Activated CD4-positive, alpha-beta T cell treated with anti-CD3 and anti-CD28 coated beads, Interleukin-2, Interleukin-6, amounts not matched to agents 100 ng/mL and 50 ng/mL, durations not matched to agents 16 hours and 8 hours (primary cell): ENCODE results near the gene CDKAL1.
"Not testable (repeated sequence)": the region's sequence is repeated elsewhere in the genome, so short reads cannot be mapped to it uniquely, and the experiment has no call there.

ENCODE experiments used
- DNase-seq: peaks from one replicate; pipeline ENCODE4 v3.0.0-alpha.2; 2020

Gene CDKAL1

DNA sequence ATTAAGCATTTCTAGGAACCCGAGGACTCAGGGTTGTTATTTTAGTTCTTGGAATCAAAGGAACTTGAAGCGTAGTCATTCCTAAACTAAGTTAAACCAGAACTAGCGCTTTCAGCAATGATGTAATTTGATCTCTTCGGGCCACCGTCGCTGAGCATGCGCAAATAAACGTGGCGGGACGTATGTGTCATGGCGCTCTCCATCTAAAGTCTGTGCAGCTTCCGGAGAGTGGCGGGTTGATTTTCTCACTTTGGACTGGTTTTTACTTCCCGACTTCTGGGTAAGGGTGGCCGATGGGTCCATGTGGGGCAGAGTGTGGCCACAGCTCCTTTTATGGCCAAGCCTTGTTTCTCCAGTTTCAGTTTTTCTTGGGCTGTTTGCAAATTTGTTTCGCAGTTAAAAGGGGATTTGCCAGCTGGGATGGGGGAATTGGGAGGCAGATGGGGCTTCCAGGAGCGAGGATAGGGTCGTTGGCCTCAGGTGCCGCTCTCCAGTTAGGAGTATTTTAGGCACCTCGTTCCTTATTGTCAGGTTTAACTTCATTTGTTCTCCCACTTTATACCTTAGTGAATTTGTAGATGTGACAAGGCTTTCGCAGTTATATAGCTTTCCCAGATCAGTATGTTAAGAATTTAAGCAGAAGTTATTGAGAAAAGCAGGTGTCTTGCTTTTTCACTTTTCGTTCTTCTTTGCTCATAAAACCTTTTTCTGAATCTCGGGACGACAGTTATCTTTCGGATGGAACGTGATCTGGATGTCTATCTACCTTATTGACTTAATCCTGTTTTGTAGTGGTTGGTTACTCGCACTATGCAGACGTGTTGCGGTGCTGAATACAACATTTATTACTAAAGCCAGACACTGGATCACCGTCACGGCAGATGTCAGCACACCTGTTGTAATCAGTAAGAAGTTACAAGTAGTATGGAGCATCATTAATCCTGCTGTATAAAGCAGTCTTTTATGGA, at the start of gene CDKAL1:
Gene CDKAL1, plus strand, starts transcription at position 163 of the 968 bp plus-strand sequence. CDS start 11,894 bp downstream, outside the sequence.
- DNase-seq = peak; percentile 96

DNA sequence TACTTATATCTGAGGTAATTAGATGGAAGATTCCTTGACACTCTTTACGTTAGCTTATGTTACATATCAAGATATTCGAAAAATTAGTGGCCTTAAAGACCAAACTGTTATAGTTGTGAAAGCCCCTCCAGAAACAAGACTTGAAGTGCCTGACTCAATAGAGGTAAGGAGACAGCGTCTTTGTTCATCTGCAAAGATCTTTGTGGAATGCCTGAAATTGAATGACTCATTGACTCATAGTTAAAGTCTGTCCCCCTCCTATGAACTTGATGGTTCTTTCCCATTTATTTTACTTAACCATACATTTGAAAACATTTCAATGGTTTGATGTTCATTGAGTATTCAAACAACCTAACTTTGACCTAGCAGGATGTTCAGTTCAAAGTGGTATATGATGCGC, 47.6 kb upstream of the CDKAL1 start:
- DNase-seq = no peak

DNA sequence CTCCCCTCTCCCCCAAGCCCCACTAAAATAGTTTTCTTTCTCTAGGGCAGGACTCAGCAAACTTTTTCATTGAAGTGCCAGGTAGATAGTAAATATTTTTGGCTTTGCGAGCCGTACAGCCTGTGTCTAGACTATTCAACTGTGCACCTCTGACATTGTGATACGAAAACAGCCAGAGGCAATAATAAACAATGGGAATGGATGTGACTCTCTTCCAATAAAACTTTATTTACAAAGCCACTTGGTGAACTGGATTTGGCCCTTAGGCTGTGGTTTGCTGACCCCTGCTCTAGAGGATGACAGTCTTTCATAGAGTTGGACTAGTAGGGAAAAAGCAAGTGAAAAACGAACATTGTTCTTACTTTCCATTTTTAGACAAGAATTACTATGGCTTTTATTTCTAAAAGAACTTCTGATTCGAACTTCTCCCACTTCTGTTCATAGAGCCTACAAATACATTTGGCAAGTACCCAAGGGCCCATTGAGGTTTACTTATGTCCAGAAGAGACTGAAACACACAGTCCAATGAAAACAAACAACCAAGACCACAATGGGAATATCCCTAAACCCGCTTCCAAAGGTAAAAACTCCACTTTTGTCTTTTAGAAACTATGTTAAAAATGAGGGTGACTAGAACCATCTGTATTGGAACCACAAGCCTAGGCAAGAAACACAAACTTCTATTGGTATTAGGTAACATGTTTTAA, 46.4 kb upstream of the CDKAL1 start:
- no peak for DNase-seq

DNA sequence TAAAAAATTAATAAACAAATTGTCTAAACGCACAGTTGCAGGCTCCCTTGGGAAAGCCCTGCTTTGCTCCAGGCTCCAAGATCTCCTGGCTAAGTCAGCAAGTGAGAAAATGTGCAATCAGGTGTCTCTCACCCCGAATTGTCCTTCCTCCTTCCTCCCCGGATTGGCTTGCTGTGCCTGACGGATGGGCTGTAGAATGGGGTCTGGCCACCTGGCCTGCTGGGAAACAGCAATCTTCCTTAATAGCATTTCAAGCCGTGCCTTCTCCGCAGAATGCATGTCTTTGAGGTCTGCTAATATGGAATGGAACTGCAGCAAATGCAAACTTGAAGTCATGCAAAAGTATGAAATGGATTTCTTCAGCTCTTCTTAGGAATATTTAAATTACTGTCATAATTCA, 43.7 kb upstream of the CDKAL1 start:
- DNase-seq = no peak

DNA sequence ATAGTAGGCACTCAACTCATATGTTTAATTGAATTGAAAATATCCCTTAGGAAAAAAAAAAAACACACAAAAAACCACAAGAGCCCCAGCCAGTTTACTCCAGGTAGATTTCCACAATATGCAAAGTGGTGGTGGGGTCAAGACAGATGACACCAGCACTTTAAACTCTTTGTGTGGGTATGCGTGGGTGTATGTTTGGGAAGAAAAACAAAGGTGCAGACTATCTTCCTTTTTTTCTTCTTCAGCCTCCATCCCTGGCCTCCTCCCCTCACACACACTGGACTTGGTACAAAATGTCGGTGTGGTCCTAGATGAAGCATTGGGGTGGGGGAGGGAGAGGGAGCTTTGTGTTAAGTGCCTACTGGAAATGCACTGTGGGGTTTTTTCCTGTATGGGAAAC, 42.2 kb upstream of the CDKAL1 start:
- DNase-seq = no peak

DNA sequence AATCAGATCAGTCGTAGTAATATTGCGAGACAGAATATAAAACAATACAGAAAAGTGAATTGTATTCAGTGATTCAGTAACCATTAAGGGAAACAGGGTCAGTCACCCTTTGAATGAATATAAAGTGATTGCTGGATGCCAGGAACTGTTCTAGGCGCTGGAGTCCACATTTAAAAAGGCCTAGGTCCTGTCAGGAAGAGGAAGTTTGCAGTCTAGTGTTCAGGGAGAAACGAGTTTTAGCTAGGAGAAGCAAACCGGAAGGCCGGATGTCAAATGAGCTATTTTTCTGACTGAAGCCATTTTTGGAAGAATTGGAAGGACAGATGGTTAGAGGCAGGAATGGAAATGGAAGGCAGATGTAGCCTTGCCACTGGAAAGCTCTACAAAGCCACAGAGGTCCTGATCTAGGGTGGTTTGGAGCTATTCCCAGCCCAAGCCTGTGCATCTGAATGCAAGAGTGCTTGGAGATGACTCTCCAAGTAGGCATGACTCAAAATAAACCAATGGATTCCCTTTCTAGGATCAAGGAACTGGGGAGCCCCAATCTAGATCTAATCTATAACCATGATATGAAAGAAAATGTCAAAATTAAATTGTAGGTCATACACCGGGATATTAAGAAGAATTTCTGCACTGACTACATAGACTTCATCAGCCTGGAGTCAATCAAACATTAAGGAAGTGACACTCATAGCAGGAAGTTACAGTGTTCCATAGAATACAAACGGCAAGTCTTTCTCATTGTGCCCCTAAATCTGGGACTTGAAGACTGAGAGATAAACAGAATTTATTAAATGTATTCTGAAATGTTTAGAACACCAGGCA, 36.8 kb upstream of the CDKAL1 start:
- DNase-seq = no peak

DNA sequence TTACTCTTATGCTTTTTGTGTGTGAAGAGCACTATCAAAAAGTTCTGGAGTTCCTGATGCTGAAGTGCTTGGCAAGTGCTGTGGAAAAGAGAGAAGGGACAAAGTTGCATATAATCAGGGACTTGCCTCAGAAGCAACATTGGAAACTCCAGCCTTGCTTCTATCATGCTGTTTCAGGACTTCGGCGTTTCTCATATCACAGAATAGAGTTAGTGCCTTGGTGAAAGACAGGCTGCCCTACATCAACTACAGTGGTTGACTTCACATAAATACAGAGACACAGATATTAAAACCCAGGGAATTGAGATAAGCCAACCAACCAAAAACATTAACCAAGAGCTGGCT, 36.2 kb upstream of the CDKAL1 start:
- DNase-seq = no peak

DNA sequence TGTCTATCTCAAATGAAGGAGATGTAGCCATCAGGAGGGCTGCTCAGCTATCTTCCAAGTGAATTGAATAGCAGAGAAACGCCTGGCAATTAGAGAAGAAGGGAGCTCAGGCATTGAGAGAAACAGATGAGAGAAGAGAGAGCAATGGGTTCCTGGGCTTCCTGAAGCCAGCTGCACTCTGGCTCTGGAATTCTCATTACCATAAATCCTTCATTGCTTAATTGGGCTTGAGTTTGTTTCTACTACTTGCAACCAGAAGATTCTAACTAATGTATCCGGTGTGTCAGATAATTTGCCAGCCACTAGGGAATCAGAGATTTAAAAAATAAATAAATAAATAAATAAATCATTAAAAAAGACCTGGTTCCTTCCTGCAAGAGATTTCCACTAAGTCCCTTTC, 25.0 kb upstream of the CDKAL1 start:
- no peak for DNase-seq

DNA sequence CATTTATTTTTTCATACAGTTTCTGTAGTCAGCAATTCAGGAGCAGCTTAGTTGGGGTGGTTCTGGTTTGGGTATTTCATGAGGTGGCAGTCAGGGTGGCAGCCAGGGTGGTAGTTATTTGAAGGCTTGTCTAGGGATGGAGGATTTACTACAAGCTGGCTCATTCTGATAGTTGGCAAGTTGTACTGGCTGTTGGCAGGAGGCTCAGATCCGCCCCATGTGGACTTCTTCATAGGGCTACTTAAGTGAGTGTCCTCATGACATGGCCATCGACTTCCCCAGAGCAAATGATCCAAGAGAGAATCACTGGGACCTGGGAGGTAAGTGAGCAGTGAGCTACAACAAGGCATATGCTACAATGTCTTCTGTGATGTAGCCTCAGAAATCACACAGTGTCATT, 22.4 kb upstream of the CDKAL1 start:
- DNase-seq = no peak

DNA sequence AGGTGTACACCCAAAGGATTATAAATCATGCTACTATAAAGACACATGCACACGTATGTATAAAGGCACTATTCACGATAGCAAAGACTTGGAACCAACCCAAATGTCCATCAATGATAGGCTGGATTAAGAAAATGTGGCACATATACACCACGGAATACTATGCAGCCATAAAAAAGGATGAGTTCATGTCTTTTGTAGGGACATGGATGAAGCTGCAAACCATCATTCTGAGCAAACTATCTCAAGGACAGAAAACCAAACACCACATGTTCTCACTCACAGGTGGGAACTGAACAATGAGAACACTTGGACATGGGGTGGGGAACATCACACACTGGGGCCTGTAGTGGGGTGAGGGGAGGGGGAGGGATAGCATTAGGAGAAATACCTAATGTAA, 9.0 kb upstream of the CDKAL1 start:
- not testable (repeated sequence) for DNase-seq

DNA sequence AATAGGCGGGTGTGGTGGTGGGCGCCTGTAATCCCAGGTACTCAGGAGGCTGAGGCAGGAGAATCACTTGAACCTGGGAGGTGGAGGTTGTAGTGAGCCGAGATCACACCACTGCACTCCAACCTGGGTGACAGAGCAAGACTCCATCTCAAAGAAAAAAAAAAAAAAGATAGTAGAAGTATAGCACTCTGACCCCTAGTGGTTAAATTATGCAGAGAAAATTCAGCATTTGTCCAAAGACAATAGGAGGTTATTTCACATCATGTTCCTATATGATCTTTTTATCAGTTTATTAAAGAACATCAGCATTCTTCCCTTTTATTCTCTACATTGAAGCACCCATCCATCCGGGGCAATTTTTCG, 5.2 kb upstream of the CDKAL1 start:
- DNase-seq = peak; percentile 57

DNA sequence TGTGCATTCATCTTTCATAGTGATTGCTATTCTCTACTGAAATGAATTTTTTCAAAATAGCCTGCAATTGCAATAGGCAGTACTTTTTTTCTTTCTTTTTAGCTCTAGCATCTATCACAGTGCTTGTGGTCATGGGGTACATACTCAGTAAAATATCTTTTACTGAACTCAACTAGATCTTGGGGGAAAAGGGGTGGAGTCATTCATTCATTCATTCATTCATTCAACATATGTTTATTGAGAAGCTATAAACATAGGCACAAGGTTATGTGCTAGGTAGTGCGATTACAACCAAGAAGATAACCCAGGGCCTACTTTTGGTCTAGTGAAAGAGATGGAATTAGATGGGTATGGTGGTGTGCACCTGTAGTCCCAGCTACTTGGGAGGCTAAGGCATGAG, 1.4 kb upstream of the CDKAL1 start:
- DNase-seq = no peak

DNA sequence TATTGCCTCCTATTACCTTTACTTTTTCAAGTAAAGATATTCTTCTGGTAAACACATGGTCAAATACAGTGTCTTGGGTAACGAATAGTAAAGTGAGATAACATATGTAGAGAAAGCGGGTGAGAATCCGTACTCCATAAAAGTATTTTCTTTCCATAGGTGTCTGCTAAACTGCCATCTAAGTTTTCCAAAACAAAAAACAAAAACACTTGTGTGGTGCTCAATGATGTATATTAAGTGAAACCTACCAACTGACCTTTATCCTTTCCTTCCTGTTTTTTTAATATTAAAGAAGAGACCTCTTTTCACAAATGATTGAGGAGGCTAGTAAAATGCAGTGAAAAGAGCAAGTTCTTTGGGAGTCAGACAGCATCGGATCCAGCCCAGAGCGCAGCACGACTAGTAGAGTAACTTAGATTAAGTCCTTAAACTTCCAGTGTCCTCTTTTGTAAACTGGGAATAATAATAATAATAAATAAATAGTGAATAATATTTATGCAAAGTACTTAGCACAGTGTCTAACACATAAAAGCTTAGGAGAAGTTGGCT, 437 bp upstream of the CDKAL1 start:
- no peak for DNase-seq

DNA sequence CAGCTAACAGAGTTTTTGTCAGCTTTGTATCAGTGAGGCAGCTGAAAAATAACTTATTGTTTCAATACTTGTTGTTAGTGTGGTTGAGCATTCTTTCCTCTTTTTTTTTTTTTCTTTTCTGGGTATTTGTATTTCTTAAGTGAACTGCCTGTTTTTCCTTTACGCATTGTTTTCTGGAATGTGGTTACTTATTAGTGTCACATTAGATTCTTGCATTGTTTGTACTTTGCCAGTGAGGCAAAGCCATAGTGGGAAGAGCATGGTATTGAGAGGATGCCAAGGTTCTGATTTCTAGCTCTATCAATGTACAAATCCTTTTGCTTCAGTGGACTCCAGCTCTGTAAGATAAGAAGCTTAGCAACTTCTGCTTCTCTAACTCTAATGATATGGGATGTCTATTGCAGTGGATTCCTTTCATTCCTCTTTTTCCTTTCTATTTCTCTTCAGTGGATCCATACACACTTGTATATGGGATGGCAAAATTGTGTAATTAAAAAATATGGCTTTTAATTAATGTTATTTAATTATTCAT, 3.9 kb downstream of the CDKAL1 start:
- DNase-seq = no peak

DNA sequence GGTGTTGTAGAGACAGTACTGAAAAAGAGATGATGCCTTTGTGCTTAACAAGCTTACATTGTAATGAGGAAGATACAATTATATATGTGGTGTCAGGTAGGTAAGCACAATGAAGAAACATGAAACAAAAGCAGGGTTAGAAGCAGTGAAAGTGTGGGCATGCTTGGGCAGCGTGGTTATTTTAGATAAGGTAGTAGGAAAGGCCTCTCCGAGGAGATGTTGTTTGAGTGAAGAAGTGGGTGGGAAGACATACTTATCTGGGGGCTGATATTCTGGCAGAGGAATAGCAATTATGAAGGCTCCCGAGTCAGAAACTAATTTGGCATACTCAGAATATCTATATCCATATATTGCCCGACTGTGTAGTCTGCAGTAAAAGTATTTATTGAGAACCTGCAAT, 4.7 kb downstream of the CDKAL1 start:
- no peak for DNase-seq

DNA sequence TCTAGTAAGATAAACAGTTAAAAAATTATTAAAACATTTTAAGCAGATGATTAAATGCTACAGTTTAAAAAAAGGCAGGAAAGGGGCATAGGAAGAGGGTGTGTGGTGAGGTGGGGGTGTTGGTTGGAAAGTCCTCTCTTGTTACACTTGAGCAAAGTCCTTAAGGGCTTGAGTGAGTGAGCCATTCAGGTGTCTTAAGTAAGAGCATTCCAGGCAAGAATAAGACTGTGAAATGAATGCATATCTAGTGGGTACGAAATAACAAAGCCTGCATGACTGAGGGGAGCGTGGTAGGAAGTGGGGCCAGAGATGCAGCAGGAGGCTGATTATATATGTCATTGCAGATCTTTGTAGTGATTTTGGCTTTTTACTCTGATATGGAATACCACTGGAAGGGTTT, 5.1 kb downstream of the CDKAL1 start:
- no peak for DNase-seq

DNA sequence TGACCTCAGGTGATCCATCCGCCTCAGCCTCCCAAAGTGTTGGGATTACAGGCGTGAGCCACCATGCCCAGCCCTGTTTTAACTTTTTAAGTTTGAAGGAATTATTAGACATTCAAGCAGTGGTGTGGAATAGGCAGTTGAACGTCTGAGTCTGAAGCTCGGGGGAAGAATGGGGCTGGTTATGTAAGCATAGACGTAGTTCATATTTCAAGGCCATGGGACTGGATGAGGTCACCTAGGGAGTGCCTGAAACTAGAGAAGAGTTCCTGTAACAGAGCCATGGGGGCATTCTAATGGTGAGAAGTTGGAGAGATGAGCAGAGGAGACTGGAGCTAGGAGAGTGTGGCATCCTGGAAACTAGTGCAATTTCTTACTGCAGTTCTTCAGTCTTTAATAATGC, 6.4 kb downstream of the CDKAL1 start:
- no peak for DNase-seq

DNA sequence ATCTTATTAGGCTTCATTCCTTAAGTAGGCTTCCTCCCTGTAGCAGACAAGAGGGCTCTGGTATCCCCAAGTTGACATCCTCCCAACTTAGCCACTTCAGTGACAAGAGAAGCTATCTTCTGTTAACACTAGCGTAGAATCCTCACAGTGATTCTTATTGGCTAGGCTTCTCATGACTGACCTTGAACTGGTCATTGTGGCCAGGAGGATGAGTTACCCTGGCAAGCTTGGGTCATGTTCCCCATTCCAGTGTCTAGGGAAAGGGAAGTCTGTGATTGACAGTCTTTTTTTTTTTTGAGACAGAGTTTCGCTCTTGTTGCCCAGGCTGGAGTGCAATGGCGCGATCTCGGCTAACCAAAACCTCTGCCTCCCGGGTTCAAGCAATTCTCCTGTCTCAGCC, 7.1 kb downstream of the CDKAL1 start:
- no peak for DNase-seq

DNA sequence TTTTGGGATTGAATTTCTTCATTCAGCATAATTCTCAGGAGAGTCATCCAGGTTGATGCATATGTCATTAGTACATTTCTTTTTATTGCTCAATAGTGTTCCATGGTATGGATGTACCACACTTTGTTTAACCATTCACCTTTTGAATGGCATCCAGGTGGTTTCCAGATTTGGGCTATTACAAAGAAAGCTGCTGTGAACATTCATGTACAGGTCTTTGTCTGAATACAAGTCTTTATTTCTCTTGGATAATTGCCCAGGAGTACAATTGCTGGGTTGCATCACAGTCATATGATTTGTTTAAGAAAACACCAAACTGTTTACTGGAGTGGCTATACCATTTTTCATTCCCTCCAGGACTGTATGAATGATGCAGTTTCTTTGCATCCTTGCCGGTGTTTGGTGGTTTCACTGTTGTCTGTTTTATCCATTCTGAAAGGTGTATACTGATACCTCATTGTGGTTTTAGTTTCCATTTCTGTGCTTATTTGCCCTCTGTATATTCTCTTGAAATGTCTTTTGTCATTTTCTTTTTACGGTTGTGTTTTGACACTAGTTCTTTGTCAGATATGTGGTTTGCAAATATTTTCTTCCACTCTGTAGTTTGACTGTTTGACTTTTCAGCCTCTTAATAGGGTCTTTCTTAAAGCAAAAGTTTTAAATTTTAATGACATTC, 8.8 kb downstream of the CDKAL1 start:
- DNase-seq = peak; percentile 78

DNA sequence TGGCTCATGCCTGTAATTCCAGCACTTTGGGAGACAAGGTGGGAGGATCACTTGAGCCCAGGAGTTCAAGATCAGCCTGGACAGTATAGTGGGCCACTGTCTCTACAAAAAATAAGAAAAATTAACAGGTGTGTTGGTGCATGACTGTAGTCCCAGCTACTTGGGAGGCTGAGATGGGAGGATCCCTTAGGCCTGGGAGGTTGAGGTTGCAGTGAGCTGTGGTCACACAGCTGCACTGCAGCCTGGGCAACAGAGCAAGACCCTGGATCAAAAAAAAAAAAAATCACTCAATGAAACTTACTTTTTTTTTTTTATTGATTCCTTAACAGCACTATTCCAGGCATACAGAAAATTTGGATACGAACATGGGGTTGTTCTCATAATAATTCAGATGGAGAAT, 14.0 kb downstream of the CDKAL1 start:
- no peak for DNase-seq

DNA sequence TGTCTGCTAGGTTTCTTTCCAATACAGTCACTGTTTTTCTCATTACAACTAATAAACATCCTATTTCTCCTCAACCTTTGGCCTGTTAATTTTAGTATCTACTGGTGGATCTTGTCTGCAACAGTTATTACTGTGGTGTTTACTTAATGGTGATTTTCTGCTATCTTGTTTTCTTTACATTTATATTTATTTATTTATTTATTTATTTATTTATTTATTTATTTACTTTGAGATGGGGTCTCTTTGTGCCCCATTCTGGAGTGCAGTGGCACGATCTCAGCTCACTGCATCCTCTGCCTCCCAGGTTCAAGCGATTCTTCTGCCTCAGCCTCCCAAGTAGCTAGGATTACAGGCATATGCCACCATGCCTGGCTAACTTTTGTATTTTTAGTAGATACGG, 15.1 kb downstream of the CDKAL1 start:
- not testable (repeated sequence) for DNase-seq

DNA sequence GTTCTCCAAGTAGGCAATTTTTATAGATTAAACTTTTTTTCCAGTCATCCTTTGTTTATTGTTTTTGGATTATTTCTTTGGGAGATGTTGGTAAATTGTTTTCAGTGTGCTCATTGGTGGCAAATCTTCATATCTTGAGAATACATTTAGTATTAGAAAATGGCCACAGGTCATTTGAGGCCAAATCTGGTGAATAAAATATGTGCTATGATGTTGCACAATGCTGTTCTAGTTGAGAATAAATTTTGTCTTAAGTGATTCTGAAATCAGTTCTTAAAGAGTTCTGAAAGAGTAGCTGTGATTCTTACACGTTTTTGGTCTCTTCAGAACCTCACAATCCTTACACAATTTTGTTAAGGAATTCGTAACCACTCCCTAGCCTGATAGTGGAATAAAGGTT, 20.1 kb downstream of the CDKAL1 start:
- DNase-seq = no peak
